Activated gamma-delta T cell treated with Interleukin-2 at 50 U/mL for 16 hours (primary cell): Measurements from ENCODE around the gene HENMT1.
A peak's percentile ranks its signal among the peaks of the same experiment; 100 is the strongest.
"Not testable (repeated sequence)": the region's sequence is repeated elsewhere in the genome, so short reads cannot be mapped to it uniquely, and the experiment has no call there.

Source experiments
- DNase-seq: peaks from one replicate; pipeline ENCODE4 v3.0.0-alpha.2; 2020

Gene HENMT1

GRCh38 chr1:108670131-108670773 is 9.4 kb upstream of the HENMT1 start:
- DNase-seq = no peak

DNA sequence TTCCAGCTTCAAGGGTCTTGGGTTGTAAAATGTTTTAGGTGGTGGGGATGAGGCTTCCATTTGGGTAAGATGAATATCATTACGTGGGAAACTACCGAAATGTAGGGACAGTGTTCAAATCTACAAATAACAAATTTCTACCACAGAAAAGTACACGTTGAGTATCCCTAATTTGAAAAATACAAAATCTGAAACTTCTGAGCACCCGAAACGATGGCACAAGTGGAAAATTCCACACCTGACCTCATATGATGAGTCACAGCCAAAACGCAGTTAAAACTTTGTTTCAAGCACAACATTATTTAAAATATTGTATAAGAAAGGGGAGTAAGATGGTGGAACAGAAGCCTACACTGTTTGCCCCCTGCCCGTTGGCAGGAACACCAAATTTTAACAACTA is 8.8 kb upstream of the HENMT1 start:
- no peak for DNase-seq

DNA sequence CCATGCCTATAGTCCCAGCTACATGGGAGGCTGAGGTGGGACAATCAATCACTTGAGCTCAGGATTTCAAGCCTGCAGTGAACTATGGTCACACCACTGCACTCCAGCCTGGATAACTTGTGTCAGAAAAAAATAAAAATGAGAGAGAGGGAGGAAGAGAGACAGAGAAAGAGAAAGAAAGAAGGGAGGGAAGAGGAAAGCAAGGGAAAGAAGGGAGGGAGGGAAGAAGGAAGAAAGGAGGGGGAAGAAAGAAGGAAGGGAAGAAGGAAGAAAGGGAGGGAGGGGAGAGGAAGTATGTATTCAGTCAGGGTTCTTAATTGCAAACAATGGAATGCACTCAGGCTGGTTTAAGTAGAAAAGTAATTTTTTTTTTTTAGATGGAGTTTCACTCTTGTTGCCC is 7.9 kb upstream of the HENMT1 start:
- no peak for DNase-seq

- not testable (repeated sequence) for DNase-seq
These were observed 6.5 kb upstream of the HENMT1 start for GRCh38 chr1:108667422-108667821.

GRCh38 chr1:108665771-108666170 is 4.9 kb upstream of the HENMT1 start:
- no peak for DNase-seq

DNA sequence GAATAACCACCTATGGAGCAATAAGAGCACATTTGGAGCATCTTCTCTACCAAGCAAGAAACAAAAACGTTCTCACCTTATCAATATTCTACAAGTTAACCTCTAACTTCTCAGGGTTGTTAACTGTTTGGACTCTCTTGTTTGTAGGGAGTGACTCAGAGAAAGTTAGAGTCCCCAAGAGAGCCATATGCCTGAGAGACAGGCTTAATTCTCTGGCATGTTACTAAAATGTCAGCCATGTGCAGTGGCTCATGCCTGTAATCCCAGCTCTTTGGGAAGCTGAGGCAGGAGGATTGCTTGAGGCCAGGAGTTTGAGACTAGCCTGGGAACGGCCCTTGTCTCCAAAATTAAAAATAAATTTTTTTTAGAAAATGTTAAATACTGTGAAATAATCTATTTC is 4.2 kb upstream of the HENMT1 start:
- DNase-seq = no peak

GRCh38 chr1:108664481-108664880 is 3.6 kb upstream of the HENMT1 start:
- DNase-seq = no peak

GRCh38 chr1:108663074-108663473 is 2.2 kb upstream of the HENMT1 start:
- no peak for DNase-seq

GRCh38 chr1:108657356-108658080 is 3.4 kb downstream of the HENMT1 start:
- DNase-seq = no peak

DNA sequence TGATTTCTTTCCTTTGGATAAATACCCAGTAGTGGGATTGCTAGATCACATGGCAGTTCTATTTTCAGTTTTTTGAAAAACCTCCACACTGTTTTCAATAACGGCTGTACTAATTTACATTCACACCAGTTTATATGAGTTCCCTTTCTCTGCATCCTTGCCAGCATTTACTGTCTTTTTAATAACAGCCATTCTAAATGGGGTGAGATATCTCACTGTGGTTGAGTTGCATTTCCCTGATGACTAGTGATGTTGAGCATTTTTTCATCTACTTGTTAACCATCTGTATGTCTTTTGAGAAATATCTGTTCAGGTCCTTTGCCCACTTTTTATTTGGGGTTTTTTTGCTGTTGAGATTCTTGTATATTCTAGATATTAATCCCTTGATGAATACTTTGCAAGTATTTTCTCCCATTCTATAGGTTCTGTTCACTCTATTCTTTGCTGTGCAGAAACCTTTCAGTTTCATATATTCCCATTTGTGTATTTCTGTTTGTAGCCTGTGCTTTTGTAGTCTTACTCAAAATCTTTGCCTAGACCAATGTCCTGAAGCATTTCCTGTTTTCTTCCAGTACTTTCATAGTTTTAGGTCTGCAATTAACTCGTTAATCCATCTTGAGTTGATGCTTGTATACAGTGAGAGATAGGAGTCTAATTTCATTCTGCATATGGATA is 7.3 kb downstream of the HENMT1 start:
- no peak for DNase-seq

DNA sequence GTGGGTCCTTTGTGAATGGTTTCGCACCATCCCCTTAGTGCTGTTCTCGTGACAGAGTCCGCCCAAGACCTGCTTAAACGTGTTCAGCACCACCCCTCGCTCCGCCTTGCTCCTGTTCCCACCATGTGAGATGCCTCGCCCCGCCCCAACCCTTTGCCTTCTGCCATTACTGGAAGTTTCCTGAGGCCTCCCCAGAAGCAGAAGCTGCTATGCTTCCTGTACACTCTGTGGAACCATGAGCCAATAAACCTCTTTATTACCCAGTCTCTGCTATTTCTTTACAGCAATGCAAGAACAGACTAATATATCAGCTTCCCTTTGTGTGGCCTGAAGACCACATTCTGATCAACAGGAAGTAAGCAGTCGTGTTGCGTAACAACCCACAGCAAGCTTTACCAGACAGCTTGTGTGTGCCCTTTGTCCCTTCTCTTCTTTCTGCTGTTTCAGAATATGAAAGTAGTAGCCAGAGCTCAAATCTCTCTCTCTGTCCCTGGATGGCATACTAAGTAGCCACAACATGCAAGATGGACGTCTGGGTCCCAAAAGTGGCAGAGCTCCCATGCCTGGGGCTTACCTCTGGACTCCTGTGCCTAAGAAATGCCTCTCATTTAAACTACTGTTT is 14.1 kb downstream of the HENMT1 start:
- peak; percentile 73 for DNase-seq

GRCh38 chr1:108646265-108646647 is 14.6 kb downstream of the HENMT1 start:
- no peak for DNase-seq

DNA sequence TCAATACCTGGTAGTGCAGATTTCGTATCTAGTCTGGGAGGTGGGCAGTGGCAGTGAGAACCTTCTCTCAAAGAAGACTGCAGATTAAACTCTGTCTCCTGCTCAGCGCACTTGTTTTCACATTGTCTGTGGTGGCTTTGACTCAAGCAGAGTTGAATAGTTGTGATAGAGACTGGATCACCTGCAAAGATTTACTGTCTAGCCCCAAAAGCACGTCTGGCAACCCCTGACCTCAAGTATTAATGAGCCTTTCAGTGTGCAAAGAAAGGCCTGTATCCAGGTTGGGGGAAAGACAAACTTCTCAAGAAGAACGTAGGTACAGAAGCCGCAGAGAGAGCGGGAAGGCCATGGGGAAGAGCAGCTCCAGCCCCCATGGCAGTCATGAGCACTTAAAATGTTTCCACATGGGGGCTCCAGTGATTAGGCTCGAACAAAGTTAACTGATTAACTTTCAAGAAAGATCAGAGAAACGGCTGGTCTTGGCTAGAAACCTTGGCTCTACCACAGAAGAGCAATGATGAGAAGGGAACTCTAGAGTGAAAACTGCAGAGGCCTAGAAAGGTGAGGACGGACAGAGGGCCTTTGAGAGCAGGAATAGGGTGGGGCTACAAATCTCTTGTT is 15.2 kb downstream of the HENMT1 start:
- DNase-seq = no peak

DNA sequence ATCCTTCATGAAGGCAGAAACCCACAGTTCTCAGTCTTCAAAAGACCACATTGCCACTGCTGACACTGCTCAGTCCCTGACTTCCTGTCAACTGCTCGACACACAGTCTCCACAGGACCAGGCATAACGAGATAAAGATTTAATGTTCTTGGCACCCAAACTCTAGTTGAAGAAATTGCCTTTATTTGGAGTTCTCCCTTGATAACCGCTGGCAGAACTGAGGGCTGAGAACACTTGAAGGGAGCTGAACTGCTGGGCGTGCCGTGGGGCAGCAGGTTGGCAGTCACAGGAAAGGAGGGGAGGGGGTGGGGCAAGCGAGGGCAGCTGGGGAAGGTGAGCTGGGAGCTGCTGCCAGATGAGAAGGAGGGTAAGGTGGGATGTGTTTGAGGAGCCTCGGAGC is 15.9 kb downstream of the HENMT1 start:
- DNase-seq = peak; percentile 54

DNA sequence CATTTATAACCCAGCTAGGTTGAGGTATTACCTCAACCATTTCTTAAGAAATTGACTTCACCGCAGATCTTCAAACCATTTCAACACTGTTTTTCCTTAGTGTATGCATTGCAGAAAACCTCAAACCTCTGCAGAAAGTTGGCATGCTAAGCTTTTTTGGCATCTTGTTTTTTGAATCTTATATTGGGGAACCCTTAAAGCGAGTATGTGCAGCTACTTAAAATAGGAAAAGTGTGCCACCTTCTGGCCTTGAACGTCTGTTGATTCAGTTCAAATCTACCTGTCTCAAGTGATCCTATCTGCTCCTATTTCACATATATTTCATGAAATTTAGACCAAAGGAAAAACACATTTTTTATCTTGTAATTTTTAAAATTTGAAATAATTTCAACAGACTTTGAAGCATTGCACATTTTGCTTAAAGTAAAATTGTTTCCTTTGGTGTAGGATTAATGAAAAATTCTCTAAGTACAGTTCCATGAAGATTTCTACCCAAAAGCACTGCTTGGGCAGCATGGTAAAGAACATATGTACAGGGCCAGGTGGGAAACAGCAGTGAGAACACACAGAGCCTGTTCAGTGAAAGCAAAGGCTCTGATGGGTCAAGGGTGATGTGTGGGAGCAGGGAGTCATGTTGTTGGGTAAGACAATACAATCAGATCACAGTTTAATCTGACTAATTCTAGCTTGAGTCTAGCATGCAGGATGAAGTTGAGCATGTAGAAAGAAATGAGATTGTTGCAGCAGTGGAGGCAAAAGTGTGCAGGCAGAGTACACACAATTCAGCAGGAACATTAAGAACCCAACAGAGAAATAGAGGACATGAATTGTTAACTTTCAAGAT is 17.2 kb downstream of the HENMT1 start:
- peak; percentile 53 for DNase-seq

DNA sequence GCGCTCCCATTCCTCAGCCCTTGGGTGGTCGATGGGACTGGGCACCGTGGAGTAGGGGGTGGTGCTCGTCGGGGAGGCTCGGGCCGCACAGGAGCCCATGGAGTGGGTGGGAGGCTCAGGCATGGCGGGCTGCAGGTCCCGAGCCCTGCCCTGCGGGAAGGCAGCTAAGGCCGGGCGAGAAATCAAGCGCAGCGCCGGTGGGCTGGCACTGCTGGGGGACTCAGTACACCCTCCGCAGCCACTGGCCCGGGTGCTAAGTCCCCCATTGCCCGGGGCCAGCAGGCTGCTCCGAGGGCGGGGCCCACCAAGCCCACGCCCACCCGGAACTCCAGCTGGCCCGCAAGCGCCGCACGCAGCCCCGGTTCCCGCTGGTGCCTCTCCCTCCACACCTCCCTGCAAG is 20.0 kb downstream of the HENMT1 start:
- DNase-seq = not testable (repeated sequence)

DNA sequence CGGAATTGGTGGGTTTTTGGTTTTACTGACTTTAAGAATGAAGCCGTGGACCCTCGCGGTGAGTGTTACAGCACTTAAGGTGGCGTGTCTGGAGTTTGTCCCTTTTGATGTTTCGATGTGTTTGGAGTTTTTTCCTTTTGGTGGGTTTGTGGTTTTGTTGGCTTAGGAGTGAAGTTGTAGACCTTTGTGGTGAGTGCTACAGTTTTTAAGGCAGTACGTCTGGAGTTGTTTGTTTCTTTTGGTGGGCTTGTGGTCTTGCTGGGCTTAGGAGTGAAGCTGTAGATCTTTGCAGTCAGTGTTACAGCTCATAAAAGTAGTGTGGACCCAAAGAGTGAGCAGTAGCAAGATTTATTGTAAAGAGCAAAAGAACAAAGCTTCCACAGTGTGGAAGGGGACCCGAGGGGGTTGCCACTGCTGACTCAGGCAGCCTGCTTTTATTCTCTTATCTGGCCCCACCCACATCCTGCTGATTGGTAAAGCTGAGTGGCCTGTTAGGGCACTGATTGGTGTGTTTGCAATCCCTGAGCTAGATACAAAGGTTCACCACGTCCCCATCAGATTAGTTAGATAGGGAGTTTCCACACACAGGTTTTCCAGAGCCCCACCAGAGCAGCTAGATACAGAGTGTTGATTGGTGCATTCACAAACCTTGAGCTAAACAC is 20.9 kb downstream of the HENMT1 start:
- DNase-seq = peak; percentile 44

DNA sequence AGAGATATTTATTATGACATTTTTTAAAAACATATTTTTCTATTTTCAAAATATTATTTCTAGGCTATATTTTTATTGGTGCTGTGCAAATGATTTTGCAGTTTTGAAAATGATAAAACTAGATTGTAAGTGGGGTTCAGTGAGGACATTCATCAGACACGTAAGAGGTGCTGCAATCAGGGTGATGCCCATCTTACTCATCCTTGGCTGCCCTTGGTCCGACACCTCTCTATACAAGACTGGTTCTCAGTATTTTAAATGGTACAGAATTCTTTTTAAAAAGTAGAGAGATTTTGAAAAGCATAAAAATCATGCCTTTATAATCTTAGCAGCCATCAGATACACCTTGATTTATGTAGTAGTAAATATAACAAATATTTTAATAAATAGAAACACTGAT is 24.0 kb downstream of the HENMT1 start:
- DNase-seq = no peak

GRCh38 chr1:108634521-108634920 is 26.4 kb downstream of the HENMT1 start:
- DNase-seq = no peak

DNA sequence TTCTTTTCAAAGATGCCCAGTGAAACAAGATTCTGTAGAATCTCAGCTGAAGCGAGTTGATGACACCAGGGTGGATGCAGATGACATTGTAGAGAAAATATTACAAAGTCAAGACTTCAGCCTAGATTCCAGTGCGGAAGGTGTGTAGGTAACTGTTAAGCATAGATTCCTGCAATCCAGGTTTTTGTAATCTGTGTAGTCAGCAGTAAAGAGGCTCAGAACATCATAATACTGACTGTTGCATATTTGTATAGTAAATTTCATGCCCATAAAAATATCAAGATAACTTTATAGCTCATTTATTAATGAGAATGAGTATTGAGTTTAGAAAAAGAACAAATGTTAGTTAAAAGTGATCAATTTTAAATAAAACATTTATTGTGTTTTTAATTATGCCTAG is 32.2 kb downstream of the HENMT1 start:
- DNase-seq = no peak

- DNase-seq = no peak
These were observed 32.9 kb downstream of the HENMT1 start for GRCh38 chr1:108627951-108628350.

DNA sequence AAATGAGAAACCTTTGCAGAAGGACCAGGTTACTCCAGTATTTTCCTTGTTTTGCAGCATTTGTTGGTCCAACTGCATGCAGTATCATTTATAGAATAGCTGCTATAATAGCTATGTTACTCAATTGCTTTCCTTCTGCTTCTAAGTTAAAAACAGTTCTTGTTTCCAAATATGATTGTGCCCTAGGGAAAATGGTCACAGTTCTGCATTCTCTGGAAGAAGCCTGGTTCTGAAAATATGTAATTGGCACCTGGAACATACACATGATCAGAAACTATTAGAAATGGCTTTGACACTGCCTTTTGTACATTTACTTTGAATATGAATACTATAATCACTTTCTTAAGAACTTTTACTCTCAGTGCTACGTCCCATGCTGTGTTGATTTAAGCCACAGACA is 33.6 kb downstream of the HENMT1 start:
- no peak for DNase-seq
